ENCODE data around the gene BUB1B.
"Not testable (repeated sequence)": the region's sequence is repeated elsewhere in the genome, so short reads cannot be mapped to it uniquely, and the experiment has no call there.

Gene BUB1B

DNA sequence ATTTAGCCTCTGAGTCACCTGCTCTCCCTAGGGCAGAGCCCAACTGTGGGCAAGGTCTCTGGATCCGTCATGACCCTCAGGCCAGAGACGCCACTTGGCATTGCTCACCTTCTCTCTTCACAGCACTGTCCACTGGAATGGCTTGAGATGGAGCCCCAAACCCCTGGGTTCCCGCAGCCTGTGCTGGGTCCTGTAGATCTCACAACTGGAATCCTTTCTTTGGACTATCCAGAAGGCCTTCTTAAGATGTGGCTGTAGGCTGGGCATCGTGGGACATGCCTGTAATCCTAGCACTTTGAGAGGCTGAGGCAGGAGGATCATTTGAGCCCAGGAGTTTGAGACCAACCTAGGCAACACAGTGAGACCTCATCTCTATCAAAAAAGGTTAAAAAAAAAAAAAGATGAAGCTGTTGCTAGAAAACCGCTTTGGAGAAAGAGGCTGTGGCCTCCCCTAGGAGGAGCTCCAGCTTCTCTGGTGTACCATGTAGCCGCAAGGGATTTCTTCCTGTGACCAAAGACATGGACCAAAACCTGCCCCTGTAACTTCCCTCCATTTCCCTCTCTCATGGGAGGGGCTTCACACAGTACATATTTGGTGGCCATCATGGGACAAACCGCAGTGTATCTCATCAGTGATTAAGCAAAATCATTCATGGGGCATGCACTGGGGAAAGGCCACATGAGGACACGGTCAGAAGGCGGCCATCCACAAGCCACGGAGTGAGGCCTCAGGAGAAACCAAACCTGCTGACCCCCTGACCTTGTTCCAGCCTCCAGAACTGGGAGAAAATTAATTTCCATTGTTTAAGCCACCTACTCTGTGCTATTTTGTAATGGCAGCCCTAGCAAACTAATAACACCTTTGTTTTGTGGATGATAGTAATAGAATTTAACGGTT, 23.3 kb upstream of the BUB1B start:
- no peak for DNase-seq

DNA sequence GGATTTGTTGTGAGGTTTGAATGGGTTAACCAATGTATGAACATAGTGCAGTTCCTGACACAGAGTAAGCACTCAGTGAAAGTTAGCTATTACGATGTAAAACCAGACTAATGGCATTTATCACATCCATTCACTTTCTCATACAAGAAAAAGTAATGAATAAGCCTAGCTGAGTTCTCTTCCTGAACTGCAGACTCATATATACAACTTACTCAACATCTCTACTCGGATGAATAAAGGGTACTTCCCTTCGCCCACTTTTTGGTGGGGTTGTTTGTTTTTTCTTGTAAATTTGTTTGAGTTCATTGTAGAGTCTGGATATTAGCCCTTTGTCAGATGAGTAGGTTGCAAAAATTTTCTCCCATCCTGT, 22.7 kb upstream of the BUB1B start:
- DNase-seq = not testable (repeated sequence)

DNA sequence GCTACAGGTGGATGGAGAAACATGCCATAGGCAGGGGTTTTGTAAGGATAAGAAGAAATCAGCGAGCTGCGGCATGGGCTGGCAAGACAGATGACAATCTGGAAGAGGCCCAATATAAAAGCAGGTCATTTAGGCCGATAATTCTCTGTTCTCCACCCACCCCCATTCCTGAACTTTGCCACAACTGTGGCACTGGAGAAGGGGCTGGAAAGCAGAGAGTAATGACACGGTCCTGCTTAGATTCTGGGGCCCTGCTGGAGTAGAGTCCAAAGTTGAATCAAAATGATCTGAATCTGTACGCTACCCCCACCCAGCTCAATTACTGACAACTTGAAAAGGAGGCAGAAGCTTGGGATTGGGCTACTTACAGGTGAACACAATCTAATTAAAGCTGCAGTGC, 18.4 kb upstream of the BUB1B start:
- no peak for DNase-seq

DNA sequence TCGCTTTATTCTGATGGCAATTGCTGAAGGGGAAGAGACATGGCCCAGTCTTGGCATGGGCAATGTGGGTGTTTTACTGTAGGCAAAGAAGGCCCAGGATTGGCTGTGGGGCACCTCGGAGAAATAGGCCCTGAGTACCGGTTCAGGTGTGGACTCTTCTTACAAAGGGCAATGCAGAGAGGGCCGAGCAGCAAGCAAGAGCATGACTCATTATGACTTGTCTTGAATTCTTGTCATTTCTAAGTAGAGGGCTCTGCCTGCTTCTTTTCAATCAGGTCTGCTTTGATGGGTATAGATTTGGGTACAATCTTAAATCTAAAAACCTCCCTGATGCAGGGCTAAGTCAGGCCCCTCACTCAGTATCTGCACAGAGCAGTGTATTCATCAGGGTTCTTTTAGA, 14.8 kb upstream of the BUB1B start:
- DNase-seq = no peak

DNA sequence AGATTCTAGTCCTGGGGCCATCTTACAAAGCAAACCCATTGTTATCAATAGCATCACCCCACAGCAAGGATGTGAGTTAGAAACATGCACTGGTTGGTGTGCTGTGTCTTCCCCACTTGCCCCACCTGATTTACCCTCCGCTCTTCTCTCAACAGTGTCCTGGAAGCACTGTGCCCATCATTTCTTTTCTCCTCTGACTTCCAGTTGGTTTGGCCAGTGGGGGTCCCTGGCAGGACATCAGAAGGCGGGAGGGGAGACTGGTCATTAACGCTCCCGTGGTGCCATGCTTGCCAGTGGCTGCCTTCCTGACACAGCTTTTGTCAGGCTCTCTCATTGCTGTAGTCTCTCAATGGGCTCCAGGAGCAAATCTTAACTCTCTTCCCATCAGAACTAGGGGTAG, 11.5 kb upstream of the BUB1B start:
- DNase-seq = no peak

DNA sequence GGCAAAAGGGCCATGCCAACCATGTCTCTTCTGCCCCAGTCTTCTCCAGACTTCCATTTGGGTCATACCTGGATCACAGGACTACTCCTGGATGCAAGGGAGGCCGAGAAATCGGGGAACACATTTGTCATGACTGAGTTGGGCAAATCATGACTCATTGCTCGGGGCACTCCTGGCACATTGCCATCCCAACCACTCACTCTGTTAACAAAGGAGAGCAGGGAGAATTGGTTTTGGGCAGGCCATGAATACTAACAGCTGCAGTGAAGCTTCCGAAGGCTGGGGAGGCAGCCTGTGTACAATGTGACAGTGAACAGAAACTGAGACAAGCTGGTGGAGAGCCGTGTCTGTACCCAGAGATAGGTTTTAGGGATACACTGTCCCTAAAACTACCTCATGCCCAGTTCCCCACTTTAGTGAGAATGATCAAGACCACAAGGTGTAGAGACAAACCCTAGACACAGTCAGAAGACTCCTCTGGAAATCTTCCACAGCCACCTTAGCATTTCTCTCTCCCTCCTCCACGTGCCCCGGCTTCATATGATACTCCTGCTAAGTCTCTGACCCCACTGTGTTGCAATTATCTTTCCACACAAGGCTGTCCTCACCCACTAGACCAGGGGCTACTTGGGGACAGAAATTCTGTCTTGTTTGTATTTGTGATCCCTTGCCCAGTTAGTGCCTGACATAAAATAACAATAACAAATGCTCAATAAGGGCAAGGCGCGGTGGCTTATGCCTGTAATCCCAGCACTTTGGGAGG, 10.5 kb upstream of the BUB1B start:
- peak; percentile 43 for DNase-seq

GRCh38 chr15:40151499-40151898, 9.4 kb upstream of the BUB1B start:
- peak; percentile 7 for DNase-seq

DNA sequence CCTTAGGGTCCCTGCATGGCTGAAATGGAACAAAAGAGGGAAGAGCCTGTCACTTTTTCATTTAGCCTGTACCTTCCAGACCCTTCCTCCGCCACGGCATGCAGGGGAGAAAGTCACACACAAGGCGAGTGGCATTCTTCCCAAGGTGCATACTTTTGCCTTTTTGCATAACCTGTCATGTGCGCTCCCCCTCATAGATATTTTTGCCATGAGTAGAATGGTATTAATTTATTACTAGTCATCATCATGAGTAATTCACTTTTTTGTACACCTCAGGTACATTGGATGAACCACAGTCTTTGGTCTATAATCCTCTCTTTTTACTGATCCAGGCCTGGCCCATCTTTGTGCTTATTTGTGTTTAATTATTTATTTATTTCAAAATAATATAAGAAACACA, 8.9 kb upstream of the BUB1B start:
- DNase-seq = no peak

DNA sequence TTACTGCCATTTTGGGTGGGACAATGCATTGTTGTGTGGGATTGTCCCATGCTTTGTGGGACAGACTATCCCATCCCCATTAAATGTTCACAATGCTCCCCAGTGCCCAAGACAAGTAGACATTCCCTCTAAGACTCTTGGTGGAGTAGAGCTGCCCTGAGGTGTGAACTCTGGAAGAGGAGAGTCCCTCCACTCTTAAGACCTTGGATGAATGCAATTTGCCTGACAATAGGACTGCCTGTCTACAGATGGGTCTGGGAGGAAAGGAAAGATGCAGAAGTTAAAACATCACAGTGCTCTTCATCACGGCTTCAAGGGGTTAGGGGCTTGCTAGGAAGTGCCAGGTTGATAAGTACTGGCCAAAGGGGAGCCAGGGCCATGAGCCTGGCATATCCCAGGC, 6.0 kb upstream of the BUB1B start:
- not testable (repeated sequence) for DNase-seq

DNA sequence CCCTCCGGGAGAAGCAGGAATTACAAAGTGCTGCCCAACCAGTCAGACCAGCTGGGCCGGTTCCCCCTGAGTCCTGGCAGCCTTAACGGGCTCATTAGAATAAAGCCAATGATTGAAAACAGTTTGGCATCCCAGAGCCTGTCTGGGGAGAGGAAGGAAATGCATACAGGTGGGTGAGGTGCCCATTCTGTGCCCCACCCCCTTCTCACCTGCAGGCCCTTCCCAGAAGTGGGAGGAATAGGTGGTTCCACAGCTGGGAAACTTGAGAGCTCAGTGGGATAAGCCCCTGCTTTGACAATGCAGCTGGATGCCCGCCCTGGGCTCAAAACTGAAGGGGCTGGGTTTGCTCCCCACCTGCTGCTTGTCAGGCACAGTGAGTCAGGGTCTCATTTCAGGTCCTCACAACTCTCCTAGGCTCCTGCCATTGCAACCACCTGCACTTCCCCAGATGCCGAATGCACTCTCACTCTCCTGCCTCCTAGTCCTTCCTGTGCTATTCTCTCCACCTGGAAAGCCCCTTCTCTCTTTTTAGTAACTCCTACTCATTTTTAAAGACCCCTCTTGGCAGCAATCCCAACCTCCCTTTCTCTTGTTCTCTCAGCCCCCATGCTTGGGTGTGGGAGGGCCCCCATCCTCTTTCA, 5.5 kb upstream of the BUB1B start:
- DNase-seq = peak; percentile 64

- no peak for DNase-seq
These were observed 3.0 kb upstream of the BUB1B start for GRCh38 chr15:40157778-40158447.

DNA sequence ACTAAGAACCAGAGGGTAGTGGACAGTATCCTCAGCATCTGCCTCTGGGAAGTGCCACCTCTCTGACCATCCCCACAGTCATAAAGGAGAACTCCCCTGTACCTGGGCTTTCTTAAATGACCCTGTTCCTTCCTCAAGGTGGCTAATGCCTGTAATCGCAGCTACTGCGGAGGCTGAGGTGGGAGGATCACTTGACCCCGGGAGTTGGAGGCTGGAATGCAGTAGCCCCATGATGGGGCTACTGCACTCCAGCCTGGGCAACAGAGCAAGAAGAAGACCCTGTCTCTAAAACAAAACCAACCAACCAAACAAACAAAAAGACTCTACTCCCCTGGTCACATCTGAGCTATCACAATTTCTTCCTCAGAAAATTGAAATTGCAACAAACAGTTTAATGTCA, 848 bp upstream of the BUB1B start:
- DNase-seq = no peak

- DNase-seq = no peak
These were observed 973 bp downstream of the BUB1B start for GRCh38 chr15:40161693-40162391.

GRCh38 chr15:40162552-40162951, 1.7 kb downstream of the BUB1B start:
- no peak for DNase-seq

GRCh38 chr15:40163657-40164416, 3.0 kb downstream of the BUB1B start:
- DNase-seq = no peak

GRCh38 chr15:40167374-40167773, 6.5 kb downstream of the BUB1B start:
- DNase-seq = not testable (repeated sequence)

- DNase-seq = no peak
These were observed 14.3 kb downstream of the BUB1B start for GRCh38 chr15:40175160-40175559.

- DNase-seq = no peak
These were observed 21.6 kb downstream of the BUB1B start for GRCh38 chr15:40182358-40183029.

GRCh38 chr15:40183636-40184463, 23.0 kb downstream of the BUB1B start:
- no peak for DNase-seq

- DNase-seq = no peak
These were observed 29.7 kb downstream of the BUB1B start for GRCh38 chr15:40190591-40190990.

Measured in NCI-H510A treated with DMSO at 0.1 percent for 48 hours (cell line).